Neural progenitor cell (in vitro differentiated cells): ENCODE data around the gene TRH.

Experiments used
- EZH2 ChIP-seq: fragments of 200-600 bp; sonication (generic); IDR thresholded peaks from 2 replicates; pipeline ENCODE4 v1.6.1; 2017; ENCODE audit warnings: antibody characterized with exemption, mild to moderate bottlenecking, moderate library complexity
- EZH2phosphoT487 ChIP-seq: fragments of 200-600 bp; sonication (generic); IDR thresholded peaks from 2 replicates; pipeline ENCODE4 v1.6.1; 2017; ENCODE audit warnings: antibody characterized with exemption
- TF ChIP-seq, protein P1 (sequence below): fragments of 200-600 bp; sonication (generic); IDR thresholded peaks from 2 replicates; pipeline ENCODE4 v1.5.1; 2017; ENCODE audit warnings: antibody characterized with exemption, mild to moderate bottlenecking

GRCh38 chr3:129956936-129957335, 17.6 kb upstream of the TRH start:
- TF ChIP-seq, protein P1, sequence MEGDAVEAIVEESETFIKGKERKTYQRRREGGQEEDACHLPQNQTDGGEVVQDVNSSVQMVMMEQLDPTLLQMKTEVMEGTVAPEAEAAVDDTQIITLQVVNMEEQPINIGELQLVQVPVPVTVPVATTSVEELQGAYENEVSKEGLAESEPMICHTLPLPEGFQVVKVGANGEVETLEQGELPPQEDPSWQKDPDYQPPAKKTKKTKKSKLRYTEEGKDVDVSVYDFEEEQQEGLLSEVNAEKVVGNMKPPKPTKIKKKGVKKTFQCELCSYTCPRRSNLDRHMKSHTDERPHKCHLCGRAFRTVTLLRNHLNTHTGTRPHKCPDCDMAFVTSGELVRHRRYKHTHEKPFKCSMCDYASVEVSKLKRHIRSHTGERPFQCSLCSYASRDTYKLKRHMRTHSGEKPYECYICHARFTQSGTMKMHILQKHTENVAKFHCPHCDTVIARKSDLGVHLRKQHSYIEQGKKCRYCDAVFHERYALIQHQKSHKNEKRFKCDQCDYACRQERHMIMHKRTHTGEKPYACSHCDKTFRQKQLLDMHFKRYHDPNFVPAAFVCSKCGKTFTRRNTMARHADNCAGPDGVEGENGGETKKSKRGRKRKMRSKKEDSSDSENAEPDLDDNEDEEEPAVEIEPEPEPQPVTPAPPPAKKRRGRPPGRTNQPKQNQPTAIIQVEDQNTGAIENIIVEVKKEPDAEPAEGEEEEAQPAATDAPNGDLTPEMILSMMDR: no peak
- TF ChIP-seq EZH2 (no peak), EZH2phosphoT487 (no peak)
